ENCODE results near the gene PCDH1.

Gene PCDH1

GRCh38 chr5:141914199-141914743 lies 36.1 kb upstream of the PCDH1 start:
- no peaks in the 10 kb centered on the region for H3K27me3 ChIP-seq (ENCODE audit: control insufficient read depth, insufficient read depth, low read length)
- H3K9ac ChIP-seq = no peak overlapping the region
- no peak overlapping the region for H3K27ac ChIP-seq
- no peaks in the 10 kb centered on the region for H3K36me3 ChIP-seq (ENCODE audit: control insufficient read depth, insufficient read depth, low read length)
- TF ChIP-seq CTCF (IDR thresholded peaks at IDR 0.05) = peak; percentile 73
- no peaks in the 10 kb centered on the region for H3K9me3 ChIP-seq (ENCODE audit: control insufficient read depth, low read length)
- H3K79me2 ChIP-seq = no peaks in the 10 kb centered on the region
- H3K4me1 ChIP-seq = no peaks in the 10 kb centered on the region
- no peak overlapping the region for H3K4me3 ChIP-seq (ENCODE audit: low read depth, low read length)
- H2AFZ ChIP-seq = peak overlapping the region; percentile 84
- peak overlapping the region; percentile 47 for H3K4me2 ChIP-seq (ENCODE audit: low read length)

GRCh38 chr5:141913560-141914198 lies 35.5 kb upstream of the PCDH1 start:
- no peak overlapping the region for H3K4me3 ChIP-seq (ENCODE audit: low read depth, low read length)
- no peaks in the 10 kb centered on the region for H3K36me3 ChIP-seq (ENCODE audit: control insufficient read depth, insufficient read depth, low read length)
- no peak for TF ChIP-seq CTCF (IDR thresholded peaks at IDR 0.05)
- no peak overlapping the region for H3K9ac ChIP-seq
- no peaks in the 10 kb centered on the region for H3K4me1 ChIP-seq
- H3K27me3 ChIP-seq (ENCODE audit: control insufficient read depth, insufficient read depth, low read length) = no peaks in the 10 kb centered on the region
- H3K79me2 ChIP-seq = no peaks in the 10 kb centered on the region
- H3K4me2 ChIP-seq (ENCODE audit: low read length) = peak overlapping the region; percentile 47
- H3K27ac ChIP-seq = no peak overlapping the region
- no peaks in the 10 kb centered on the region for H3K9me3 ChIP-seq (ENCODE audit: control insufficient read depth, low read length)
- H2AFZ ChIP-seq = peak overlapping the region; percentile 84

GRCh38 chr5:141910271-141910673 lies 32.1 kb upstream of the PCDH1 start:
- no peak overlapping the region for H3K4me2 ChIP-seq (ENCODE audit: low read length)
- no peak for TF ChIP-seq CTCF (IDR thresholded peaks at IDR 0.05)
- H3K4me1 ChIP-seq = no peaks in the 10 kb centered on the region
- no peaks in the 10 kb centered on the region for H3K27me3 ChIP-seq (ENCODE audit: control insufficient read depth, insufficient read depth, low read length)
- no peaks in the 10 kb centered on the region for H3K79me2 ChIP-seq
- no peak overlapping the region for H3K27ac ChIP-seq
- H3K4me3 ChIP-seq (ENCODE audit: low read depth, low read length) = no peak overlapping the region
- H3K36me3 ChIP-seq (ENCODE audit: control insufficient read depth, insufficient read depth, low read length) = no peaks in the 10 kb centered on the region
- no peak overlapping the region for H3K9ac ChIP-seq
- H2AFZ ChIP-seq = no peak overlapping the region
- no peaks in the 10 kb centered on the region for H3K9me3 ChIP-seq (ENCODE audit: control insufficient read depth, low read length)

GRCh38 chr5:141909212-141909611 lies 31.0 kb upstream of the PCDH1 start:
- Histone ChIP-seq H3K79me2 (no peaks in the 10 kb centered on the region), H3K27me3 (ENCODE audit: control insufficient read depth, insufficient read depth, low read length) (no peaks in the 10 kb centered on the region), H3K9me3 (ENCODE audit: control insufficient read depth, low read length) (no peaks in the 10 kb centered on the region), H3K4me3 (ENCODE audit: low read depth, low read length) (no peak overlapping the region), H2AFZ (no peak overlapping the region), H3K9ac (no peak overlapping the region), H3K27ac (no peak overlapping the region), H3K4me1 (no peaks in the 10 kb centered on the region), H3K4me2 (ENCODE audit: low read length) (no peak overlapping the region), H3K36me3 (ENCODE audit: control insufficient read depth, insufficient read depth, low read length) (no peaks in the 10 kb centered on the region)
- no peak for TF ChIP-seq CTCF (IDR thresholded peaks at IDR 0.05)

GRCh38 chr5:141908796-141909195 lies 30.6 kb upstream of the PCDH1 start:
- Histone ChIP-seq H3K36me3 (ENCODE audit: control insufficient read depth, insufficient read depth, low read length) (no peaks in the 10 kb centered on the region), H3K27me3 (ENCODE audit: control insufficient read depth, insufficient read depth, low read length) (no peaks in the 10 kb centered on the region), H3K9ac (no peak overlapping the region), H2AFZ (no peak overlapping the region), H3K4me1 (no peaks in the 10 kb centered on the region), H3K9me3 (ENCODE audit: control insufficient read depth, low read length) (no peaks in the 10 kb centered on the region), H3K4me3 (ENCODE audit: low read depth, low read length) (no peak overlapping the region), H3K4me2 (ENCODE audit: low read length) (no peak overlapping the region), H3K27ac (no peak overlapping the region), H3K79me2 (no peaks in the 10 kb centered on the region)
- no peak for TF ChIP-seq CTCF (IDR thresholded peaks at IDR 0.05)
